ENCODE results near the gene GIGYF2.
"Not testable (repeated sequence)": the region's sequence is repeated elsewhere in the genome, so short reads cannot be mapped to it uniquely, and the experiment has no call there.

Gene GIGYF2

DNA sequence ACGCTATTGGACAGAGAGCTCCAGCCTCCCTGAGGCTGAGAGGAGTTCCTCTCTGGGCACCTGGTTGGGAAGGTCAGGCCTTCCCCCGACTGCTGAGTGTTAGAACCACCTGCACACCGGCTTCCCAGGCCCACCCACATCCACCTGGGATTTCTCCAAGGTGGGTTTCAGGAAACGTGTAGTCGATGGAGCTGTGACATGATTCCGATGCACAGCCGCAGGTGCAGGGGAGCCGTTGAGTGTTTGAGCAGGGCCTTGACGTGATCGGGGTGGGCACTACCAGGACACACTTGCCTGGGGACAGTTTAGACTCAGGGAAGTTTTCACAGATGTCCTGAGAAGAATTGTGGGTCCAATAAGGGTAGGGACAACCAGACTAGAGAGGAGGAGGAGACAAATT, 21.8 kb upstream of the GIGYF2 start:
- no peak overlapping the region for H3K27ac ChIP-seq
- TF ChIP-seq, protein P1, sequence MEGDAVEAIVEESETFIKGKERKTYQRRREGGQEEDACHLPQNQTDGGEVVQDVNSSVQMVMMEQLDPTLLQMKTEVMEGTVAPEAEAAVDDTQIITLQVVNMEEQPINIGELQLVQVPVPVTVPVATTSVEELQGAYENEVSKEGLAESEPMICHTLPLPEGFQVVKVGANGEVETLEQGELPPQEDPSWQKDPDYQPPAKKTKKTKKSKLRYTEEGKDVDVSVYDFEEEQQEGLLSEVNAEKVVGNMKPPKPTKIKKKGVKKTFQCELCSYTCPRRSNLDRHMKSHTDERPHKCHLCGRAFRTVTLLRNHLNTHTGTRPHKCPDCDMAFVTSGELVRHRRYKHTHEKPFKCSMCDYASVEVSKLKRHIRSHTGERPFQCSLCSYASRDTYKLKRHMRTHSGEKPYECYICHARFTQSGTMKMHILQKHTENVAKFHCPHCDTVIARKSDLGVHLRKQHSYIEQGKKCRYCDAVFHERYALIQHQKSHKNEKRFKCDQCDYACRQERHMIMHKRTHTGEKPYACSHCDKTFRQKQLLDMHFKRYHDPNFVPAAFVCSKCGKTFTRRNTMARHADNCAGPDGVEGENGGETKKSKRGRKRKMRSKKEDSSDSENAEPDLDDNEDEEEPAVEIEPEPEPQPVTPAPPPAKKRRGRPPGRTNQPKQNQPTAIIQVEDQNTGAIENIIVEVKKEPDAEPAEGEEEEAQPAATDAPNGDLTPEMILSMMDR (conservative IDR thresholded peaks at IDR 0.05), result no peak
- no peak for TF ChIP-seq ZFX (IDR thresholded peaks at IDR 0.05)

DNA sequence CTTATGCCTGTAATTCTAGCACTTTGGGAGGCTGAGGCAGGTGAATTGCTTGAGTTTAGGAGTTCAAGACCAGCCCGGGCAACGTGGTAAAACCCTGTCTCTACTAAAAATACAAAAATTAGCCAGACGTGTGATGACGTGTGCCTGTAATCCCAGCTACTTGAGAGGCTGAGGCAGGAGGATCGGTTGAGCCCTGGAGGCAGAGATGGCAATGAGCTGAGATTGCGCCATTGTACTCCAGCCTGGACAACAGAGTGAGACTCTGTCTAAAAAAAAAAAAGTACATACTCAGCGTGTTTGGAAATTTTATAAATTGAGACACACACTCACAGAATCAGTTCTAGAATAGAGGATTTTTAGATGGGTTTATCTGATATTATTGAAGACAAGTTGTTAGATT, 17.1 kb upstream of the GIGYF2 start:
- TF ChIP-seq ZFX (IDR thresholded peaks at IDR 0.05), result no peak
- TF ChIP-seq, protein P1 (conservative IDR thresholded peaks at IDR 0.05), result no peak
- no peak overlapping the region for H3K27ac ChIP-seq

DNA sequence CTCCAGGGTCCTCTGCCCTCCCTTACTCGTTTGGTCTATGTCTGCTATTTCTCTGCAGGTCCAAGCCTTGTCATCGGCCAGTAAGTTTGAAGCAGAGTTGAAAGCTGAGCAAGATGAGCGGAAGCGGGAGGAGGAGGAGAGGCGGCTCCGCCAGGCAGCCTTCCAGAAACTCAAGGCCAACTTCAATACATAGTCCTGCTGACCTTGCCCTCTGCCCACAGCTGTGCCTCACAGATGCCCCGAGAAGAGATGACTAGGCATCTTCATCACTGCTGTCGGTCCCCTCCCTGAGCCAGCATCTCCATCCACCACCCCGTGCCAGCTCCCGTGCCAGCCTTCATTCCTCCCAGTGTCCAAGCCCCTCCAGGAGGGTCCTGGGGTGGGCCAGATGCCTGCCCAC, 15.6 kb upstream of the GIGYF2 start:
- TF ChIP-seq, protein P1 (conservative IDR thresholded peaks at IDR 0.05), result no peak
- TF ChIP-seq ZFX (IDR thresholded peaks at IDR 0.05), result no peak
- no peak overlapping the region for H3K27ac ChIP-seq

DNA sequence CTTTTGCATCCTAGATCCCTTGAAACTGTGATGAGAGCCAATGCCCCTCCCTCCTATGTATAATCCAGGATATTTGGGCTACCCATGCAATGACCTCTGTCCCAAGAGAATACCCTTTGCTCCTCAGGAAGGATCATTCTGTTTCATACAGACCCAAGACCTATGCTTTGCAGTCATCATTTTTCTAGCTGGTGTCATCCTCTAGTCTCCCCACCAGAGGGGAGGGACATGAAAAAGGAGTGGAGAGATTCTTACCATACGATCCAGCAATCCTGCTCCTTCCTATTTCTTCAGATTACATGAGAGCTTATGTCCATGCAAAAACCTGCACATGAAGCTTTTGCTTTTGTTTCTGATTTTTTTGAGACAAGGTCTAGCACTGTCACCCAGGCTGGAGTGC, 13.8 kb upstream of the GIGYF2 start:
- no peak for TF ChIP-seq ZFX (IDR thresholded peaks at IDR 0.05)
- TF ChIP-seq, protein P1 (conservative IDR thresholded peaks at IDR 0.05), result no peak
- no peak overlapping the region for H3K27ac ChIP-seq

DNA sequence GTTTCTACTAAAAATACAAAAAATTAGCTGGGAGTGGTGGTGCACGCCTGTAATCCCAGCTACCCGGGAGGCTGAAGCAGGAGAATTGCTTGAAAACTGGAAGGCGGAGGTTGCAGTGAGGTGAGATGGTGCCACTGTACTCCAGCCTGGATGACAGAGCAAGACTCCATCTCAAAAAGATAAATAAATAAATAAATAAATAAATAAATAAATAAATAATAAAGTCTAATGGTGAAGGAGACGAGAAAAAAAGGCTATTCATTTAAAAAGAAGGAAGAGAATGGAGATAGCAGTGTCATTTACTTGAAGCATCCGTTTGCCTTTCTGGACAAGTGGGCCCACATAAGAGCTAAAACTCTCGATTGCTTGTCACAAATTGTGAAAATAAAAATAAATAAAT, 11.7 kb upstream of the GIGYF2 start:
- H3K27ac ChIP-seq, result not testable (repeated sequence)

DNA sequence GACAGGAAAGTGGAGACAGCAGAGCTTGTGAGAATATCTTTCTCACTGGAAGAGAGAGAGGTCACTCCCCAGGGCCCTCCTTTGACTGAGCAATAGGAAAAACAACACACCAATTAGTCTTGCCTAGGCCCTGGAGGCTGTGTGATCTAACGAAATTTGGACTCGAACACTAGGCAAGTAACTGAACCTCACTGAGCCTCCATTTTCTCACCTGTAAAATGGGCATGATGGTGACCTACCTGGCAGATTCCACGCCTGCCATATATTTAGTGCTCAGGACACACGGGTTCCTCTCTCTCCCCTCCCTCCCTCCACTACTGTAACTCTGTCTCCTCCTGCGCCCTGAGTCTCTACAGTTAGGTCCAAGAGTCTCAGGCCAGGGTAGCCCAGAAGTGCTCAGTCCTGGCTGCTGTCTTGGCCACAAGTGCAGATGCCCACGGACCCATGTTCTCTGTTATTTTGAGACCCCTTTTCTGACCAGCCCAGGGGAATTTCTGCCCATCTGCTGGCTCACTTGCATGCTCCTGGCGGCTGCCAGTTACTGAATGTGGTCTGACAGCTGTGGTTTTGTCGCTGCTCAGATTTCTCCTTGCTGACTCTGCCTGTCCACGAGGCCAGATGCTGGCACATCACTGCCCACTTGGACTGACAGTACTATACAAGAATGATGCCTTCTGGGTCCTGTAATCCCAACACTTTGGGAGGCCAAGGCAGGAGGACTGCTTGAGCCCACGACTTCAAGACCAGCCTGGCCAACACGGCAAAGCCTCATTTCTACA, 9.6 kb upstream of the GIGYF2 start:
- H3K27ac ChIP-seq, result no peak overlapping the region
- no peak for TF ChIP-seq ZFX (IDR thresholded peaks at IDR 0.05)
- TF ChIP-seq, protein P1 (conservative IDR thresholded peaks at IDR 0.05), result no peak

DNA sequence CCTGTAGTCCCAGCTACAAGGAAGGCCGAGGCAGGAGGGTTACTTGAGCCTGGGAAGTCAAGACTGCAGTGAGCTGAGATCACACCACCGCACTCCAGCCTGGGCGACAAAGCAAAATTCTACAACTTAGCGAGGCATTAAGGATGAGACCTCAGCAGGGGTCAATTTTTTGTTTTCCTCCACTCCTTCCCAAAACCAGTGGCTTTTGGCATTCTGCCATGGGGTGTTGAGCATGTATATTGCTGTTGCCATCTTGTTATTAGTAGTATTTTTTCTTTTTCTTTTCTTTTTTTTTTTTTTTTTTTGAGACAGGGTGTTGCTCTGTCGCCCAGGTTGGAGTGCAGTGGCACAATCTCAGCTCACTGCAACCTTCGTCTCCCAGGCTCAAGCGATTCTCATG, 8.9 kb upstream of the GIGYF2 start:
- TF ChIP-seq ZFX (IDR thresholded peaks at IDR 0.05), result no peak
- TF ChIP-seq, protein P1 (conservative IDR thresholded peaks at IDR 0.05), result no peak
- no peak overlapping the region for H3K27ac ChIP-seq
